Measurements from ENCODE around the gene IFIT5. TPM values are rescaled to one million over a fixed set of nuclear protein-coding genes. Genes with fewer than 3 reads are reported as not detected.
"Not testable (repeated sequence)": the region's sequence is repeated elsewhere in the genome, so short reads cannot be mapped to it uniquely, and the experiment has no call there.

Gene IFIT5
- total RNA-seq, 2 donors from 2014 or later: 5.6 to 7.1 TPM

GRCh38 chr10:89440226-89441009 lies 26.1 kb downstream of the IFIT5 start:
- H3K27me3 Mint-ChIP-seq: peaks cover 21% of the 10 kb centered on the region

GRCh38 chr10:89442289-89442688 lies 27.9 kb downstream of the IFIT5 start:
- H3K36me3 Mint-ChIP-seq (ENCODE audit: low read depth): no peaks in the 10 kb centered on the region
- no peaks in the 10 kb centered on the region for H3K4me1 Mint-ChIP-seq
- no peak overlapping the region for H3K27ac Mint-ChIP-seq
- H3K9me3 Mint-ChIP-seq: peaks cover 6% of the 10 kb centered on the region
- peaks cover 10% of the 10 kb centered on the region for H3K27me3 Mint-ChIP-seq
- no peak overlapping the region for H3K4me3 Mint-ChIP-seq
- ATAC-seq (replicated peaks): peak; percentile 29

More at GRCh38 chr10:89440226-89441009, 26.1 kb downstream of the IFIT5 start:
- Mint-ChIP-seq H3K9me3 (peaks cover 3% of the 10 kb centered on the region), H3K36me3 (ENCODE audit: low read depth) (no peaks in the 10 kb centered on the region), H3K4me3 (no peak overlapping the region), H3K27ac (no peak overlapping the region), H3K4me1 (no peaks in the 10 kb centered on the region)
- no peak for ATAC-seq (replicated peaks)

- H3K4me3 Mint-ChIP-seq; H3K9me3 Mint-ChIP-seq; H3K36me3 Mint-ChIP-seq (ENCODE audit: low read depth); H3K4me1 Mint-ChIP-seq; ATAC-seq (replicated peaks); H3K27ac Mint-ChIP-seq; H3K27me3 Mint-ChIP-seq: not testable (repeated sequence)
These were observed 30.5 kb downstream of the IFIT5 start for GRCh38 chr10:89444819-89445218.

- no peak for ATAC-seq (replicated peaks)
- H3K9me3 Mint-ChIP-seq: no peaks in the 10 kb centered on the region
These were observed 36.5 kb downstream of the IFIT5 start for GRCh38 chr10:89450901-89451300.

GRCh38 chr10:89452193-89452592 lies 37.8 kb downstream of the IFIT5 start:
- Mint-ChIP-seq H3K4me1 (no peaks in the 10 kb centered on the region), H3K36me3 (ENCODE audit: low read depth) (no peaks in the 10 kb centered on the region), H3K27me3 (peaks cover 4% of the 10 kb centered on the region), H3K27ac (no peak overlapping the region), H3K4me3 (no peak overlapping the region), H3K9me3 (no peaks in the 10 kb centered on the region)
- ATAC-seq (replicated peaks): no peak

More at GRCh38 chr10:89450901-89451300, 36.5 kb downstream of the IFIT5 start:
- Mint-ChIP-seq H3K36me3 (ENCODE audit: low read depth) (no peaks in the 10 kb centered on the region), H3K4me3 (no peak overlapping the region), H3K27me3 (no peaks in the 10 kb centered on the region), H3K4me1 (no peaks in the 10 kb centered on the region), H3K27ac (no peak overlapping the region)

- Mint-ChIP-seq H3K4me3 (no peak overlapping the region), H3K9me3 (no peaks in the 10 kb centered on the region), H3K27ac (no peak overlapping the region), H3K4me1 (no peaks in the 10 kb centered on the region), H3K36me3 (ENCODE audit: low read depth) (no peaks in the 10 kb centered on the region), H3K27me3 (peaks cover 6% of the 10 kb centered on the region)
- no peak for ATAC-seq (replicated peaks)
These were observed 40.4 kb downstream of the IFIT5 start for GRCh38 chr10:89454561-89455347.

- no peak overlapping the region for H3K4me3 Mint-ChIP-seq
- peaks cover 9% of the 10 kb centered on the region for H3K27me3 Mint-ChIP-seq
- peaks cover 7% of the 10 kb centered on the region for H3K9me3 Mint-ChIP-seq
- H3K36me3 Mint-ChIP-seq (ENCODE audit: low read depth): no peaks in the 10 kb centered on the region
- H3K27ac Mint-ChIP-seq: no peak overlapping the region
- no peak for ATAC-seq (replicated peaks)
- no peaks in the 10 kb centered on the region for H3K4me1 Mint-ChIP-seq
These were observed 43.9 kb downstream of the IFIT5 start for GRCh38 chr10:89458291-89458690.

GRCh38 chr10:89458784-89459183 lies 44.4 kb downstream of the IFIT5 start:
- ATAC-seq (replicated peaks): no peak

GRCh38 chr10:89463846-89464537 lies 49.6 kb downstream of the IFIT5 start:
- Mint-ChIP-seq H3K27me3 (peaks cover 3% of the 10 kb centered on the region), H3K27ac (no peak overlapping the region), H3K4me1 (no peaks in the 10 kb centered on the region), H3K4me3 (no peak overlapping the region), H3K9me3 (peaks cover 7% of the 10 kb centered on the region), H3K36me3 (ENCODE audit: low read depth) (no peaks in the 10 kb centered on the region)
- ATAC-seq (replicated peaks): no peak

More at GRCh38 chr10:89458784-89459183, 44.4 kb downstream of the IFIT5 start:
- Mint-ChIP-seq H3K4me3 (no peak overlapping the region), H3K36me3 (ENCODE audit: low read depth) (no peaks in the 10 kb centered on the region), H3K9me3 (peaks cover 7% of the 10 kb centered on the region), H3K27me3 (peaks cover 9% of the 10 kb centered on the region), H3K27ac (no peak overlapping the region), H3K4me1 (no peaks in the 10 kb centered on the region)

GRCh38 chr10:89465196-89465595 lies 50.8 kb downstream of the IFIT5 start:
- Mint-ChIP-seq H3K36me3 (ENCODE audit: low read depth) (no peaks in the 10 kb centered on the region), H3K27ac (no peak overlapping the region), H3K4me3 (no peak overlapping the region), H3K27me3 (peaks cover 3% of the 10 kb centered on the region), H3K4me1 (no peaks in the 10 kb centered on the region), H3K9me3 (peaks cover 7% of the 10 kb centered on the region)
- no peak for ATAC-seq (replicated peaks)

- no peak for ATAC-seq (replicated peaks)
- H3K4me3 Mint-ChIP-seq: no peak overlapping the region
- peaks cover 8% of the 10 kb centered on the region for H3K4me1 Mint-ChIP-seq
- H3K27ac Mint-ChIP-seq: no peak overlapping the region
- peaks cover 3% of the 10 kb centered on the region for H3K9me3 Mint-ChIP-seq
- no peaks in the 10 kb centered on the region for H3K27me3 Mint-ChIP-seq
- no peaks in the 10 kb centered on the region for H3K36me3 Mint-ChIP-seq (ENCODE audit: low read depth)
These were observed 52.2 kb downstream of the IFIT5 start for GRCh38 chr10:89466599-89467035.

- Mint-ChIP-seq H3K4me3 (no peak overlapping the region), H3K27ac (no peak overlapping the region), H3K27me3 (no peaks in the 10 kb centered on the region), H3K9me3 (no peaks in the 10 kb centered on the region), H3K36me3 (ENCODE audit: low read depth) (no peaks in the 10 kb centered on the region), H3K4me1 (peaks cover 8% of the 10 kb centered on the region)
- ATAC-seq (replicated peaks): no peak
These were observed 54.0 kb downstream of the IFIT5 start for GRCh38 chr10:89468191-89468965.

- H3K4me3 Mint-ChIP-seq: no peak overlapping the region
- H3K36me3 Mint-ChIP-seq (ENCODE audit: low read depth): no peaks in the 10 kb centered on the region
- ATAC-seq (replicated peaks): no peak
- peaks cover 8% of the 10 kb centered on the region for H3K4me1 Mint-ChIP-seq
- peaks cover 8% of the 10 kb centered on the region for H3K27me3 Mint-ChIP-seq
- H3K9me3 Mint-ChIP-seq: no peaks in the 10 kb centered on the region
- no peak overlapping the region for H3K27ac Mint-ChIP-seq
These were observed 55.1 kb downstream of the IFIT5 start for GRCh38 chr10:89469517-89469916.

Measured in activated T-helper 17 cell treated with anti-CD3 and anti-CD28 coated beads, Interleukin-2, amount 50 U/mL, for 72 hours (primary cell).